ENCODE data around the gene RHEB. TPM values are rescaled to one million over a fixed set of nuclear protein-coding genes. Genes with fewer than 3 reads are reported as not detected.

RHEB gene
- total and polyA plus RNA-seq, 2 of the 4 experiments (the other 2 are of a cell fraction), result 19.7 to 67.2 TPM

DNA sequence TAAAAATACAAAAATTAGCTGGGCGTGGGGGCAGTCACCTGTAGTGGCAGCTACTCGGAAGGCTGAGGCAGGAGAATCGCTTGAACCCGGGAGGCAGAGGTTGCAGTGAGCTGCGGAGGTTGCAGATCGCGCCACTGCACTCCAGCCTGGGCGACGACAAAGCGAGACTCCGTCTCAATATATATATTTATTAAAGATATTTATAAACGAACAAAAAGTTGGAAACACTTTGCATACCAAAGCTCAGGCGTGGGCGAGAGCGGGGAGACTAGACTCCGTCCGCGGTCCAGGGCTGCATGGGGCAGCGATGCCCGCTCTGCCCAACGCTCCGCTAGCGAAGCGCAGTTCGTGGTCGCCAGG is 71.8 kb downstream of the RHEB start:
- no peaks in the 10 kb centered on the region for H3K9me1 ChIP-seq (ENCODE audit: insufficient read depth, low read length)
- H3K36me3 ChIP-seq (ENCODE audit: control insufficient read depth, insufficient read depth, low read length), result no peaks in the 10 kb centered on the region
- no peak overlapping the region for H3K9ac ChIP-seq (ENCODE audit: low read depth, low read length)
- H3K56ac ChIP-seq (ENCODE audit: extremely low read depth, insufficient read depth, low read length), result no peak overlapping the region
- no peak overlapping the region; a peak in 1 of 4 replicates for H4K8ac ChIP-seq (ENCODE audit: low read depth in 2 of 2, low read length in 2 of 2)
- BruUV-seq (replicated peaks), result no TSS peak
- no peak overlapping the region for H2BK120ac ChIP-seq (ENCODE audit: low read depth, low read length)
- intact Hi-C loops (cut with micrococcal nuclease), result loop anchor here (1.0 kb wide), 2 partner anchors 80 to 133 kb away; no protein-coding TSS in a partner anchor
- H4K20me1 ChIP-seq (ENCODE audit: insufficient read depth, low read length), result no peaks in the 10 kb centered on the region
- H4K5ac ChIP-seq (ENCODE audit: low read depth, low read length), result no peak overlapping the region
- ATAC-seq (ENCODE audit: low read depth) (no peak), DNase-seq (no peak)
- no peaks in the 10 kb centered on the region for H3K79me1 ChIP-seq (ENCODE audit: low read depth in 1 of 2, low read length in 2 of 2)
- H3K27me3 ChIP-seq (ENCODE audit: control insufficient read depth, insufficient read depth, low read length), result peaks cover under 1% of the 10 kb centered on the region
- no peak overlapping the region for H3K4me3 ChIP-seq (ENCODE audit: insufficient read depth, low read depth, low read length)
- CTCF ChIA-PET, result interaction anchor here (0.6 to 2.2 kb wide), 9 partner anchors 65 to 311 kb away, joined by 3 to 12 read pairs (median 4); partner anchors contain the start of gene NUB1
- no peak overlapping the region for H2AK5ac ChIP-seq (ENCODE audit: low read depth, low read length)
- no peaks in the 10 kb centered on the region for H3K9me3 ChIP-seq (ENCODE audit: control insufficient read depth, insufficient read depth, low read length)
- POLR2A ChIA-PET (ENCODE audit: unreplicated experiment), result no interaction called here
- H3K4me2 ChIP-seq (ENCODE audit: low read depth, low read length), result no peak overlapping the region
- no peak overlapping the region for H2BK15ac ChIP-seq (ENCODE audit: low read depth, low read length)
- dilution Hi-C loops (cut with HindIII; ENCODE audit: low sequenced_read_pairs, unreplicated experiment), result no loop called here
- in situ Hi-C loops (cut with MboI; ENCODE audit: low sequenced_read_pairs), result loop anchor here (5.0 kb wide), 1 partner anchor 81 kb away; no protein-coding TSS in a partner anchor
- no peak overlapping the region for H3K27ac ChIP-seq (ENCODE audit: insufficient read depth, low read length)
- H2BK5ac ChIP-seq (ENCODE audit: low read depth, low read length, poor library complexity, severe bottlenecking), result no peak overlapping the region
- H3K14ac ChIP-seq (replicated peaks; ENCODE audit: low read depth, low read length), result no peak overlapping the region
- H2AFZ ChIP-seq (replicated peaks; ENCODE audit: low read length, poor library complexity), result peak overlapping the region; percentile 93
- no peak overlapping the region for H3K23ac ChIP-seq (ENCODE audit: low read depth, low read length)
- H2AK9ac ChIP-seq (replicated peaks; ENCODE audit: low read depth, low read length, poor library complexity), result no peak overlapping the region
- H3K4ac ChIP-seq (ENCODE audit: low read depth, low read length), result no peak overlapping the region
- no peak overlapping the region for H3K18ac ChIP-seq (ENCODE audit: low read depth, low read length)
- no peaks in the 10 kb centered on the region; the same call in 1 of the 2 replicates for H3K4me1 ChIP-seq (ENCODE audit: control insufficient read depth, insufficient read depth, low read length)
- 69% methylated on average over 12 of the region's 26 CpGs; no CpG with 5 or more reads in 1 of the 2 experiments for WGBS, 2 experiments (ENCODE audit: extremely low coverage in 2 of 2, insufficient read length in 1 of 2)
- H2BK20ac ChIP-seq (ENCODE audit: low read depth, low read length), result no peak overlapping the region
- H4K91ac ChIP-seq (ENCODE audit: insufficient read depth, low read depth, low read length), result no peak overlapping the region
- TF ChIP-seq MAZ (IDR thresholded peaks at IDR 0.05; ENCODE audit: borderline replicate concordance, low read depth, low read length) (no peak), RFX5 (IDR thresholded peaks at IDR 0.05; ENCODE audit: low read depth, low read length) (no peak), MXI1 (IDR thresholded peaks at IDR 0.05; ENCODE audit: borderline replicate concordance, low read depth, low read length) (no peak), RAD21 (IDR thresholded peaks at IDR 0.05; ENCODE audit: low read length) (no peak), BHLHE40 (IDR thresholded peaks at IDR 0.05; ENCODE audit: low read depth, low read length) (no peak), POLR2A (IDR thresholded peaks at IDR 0.05; ENCODE audit: low read depth, low read length) (no peak), MAFK (IDR thresholded peaks at IDR 0.05; ENCODE audit: low read depth, low read length) (no peak), RCOR1 (IDR thresholded peaks at IDR 0.05; ENCODE audit: insufficient replicate concordance, low read length) (no peak), CEBPB (IDR thresholded peaks at IDR 0.05; ENCODE audit: low read depth, low read length) (no peak)
- TF ChIP-seq, protein P1, sequence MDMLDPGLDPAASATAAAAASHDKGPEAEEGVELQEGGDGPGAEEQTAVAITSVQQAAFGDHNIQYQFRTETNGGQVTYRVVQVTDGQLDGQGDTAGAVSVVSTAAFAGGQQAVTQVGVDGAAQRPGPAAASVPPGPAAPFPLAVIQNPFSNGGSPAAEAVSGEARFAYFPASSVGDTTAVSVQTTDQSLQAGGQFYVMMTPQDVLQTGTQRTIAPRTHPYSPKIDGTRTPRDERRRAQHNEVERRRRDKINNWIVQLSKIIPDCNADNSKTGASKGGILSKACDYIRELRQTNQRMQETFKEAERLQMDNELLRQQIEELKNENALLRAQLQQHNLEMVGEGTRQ (IDR thresholded peaks at IDR 0.05; ENCODE audit: low read depth, low read length), result no peak
- TF ChIP-seq, protein P2, sequence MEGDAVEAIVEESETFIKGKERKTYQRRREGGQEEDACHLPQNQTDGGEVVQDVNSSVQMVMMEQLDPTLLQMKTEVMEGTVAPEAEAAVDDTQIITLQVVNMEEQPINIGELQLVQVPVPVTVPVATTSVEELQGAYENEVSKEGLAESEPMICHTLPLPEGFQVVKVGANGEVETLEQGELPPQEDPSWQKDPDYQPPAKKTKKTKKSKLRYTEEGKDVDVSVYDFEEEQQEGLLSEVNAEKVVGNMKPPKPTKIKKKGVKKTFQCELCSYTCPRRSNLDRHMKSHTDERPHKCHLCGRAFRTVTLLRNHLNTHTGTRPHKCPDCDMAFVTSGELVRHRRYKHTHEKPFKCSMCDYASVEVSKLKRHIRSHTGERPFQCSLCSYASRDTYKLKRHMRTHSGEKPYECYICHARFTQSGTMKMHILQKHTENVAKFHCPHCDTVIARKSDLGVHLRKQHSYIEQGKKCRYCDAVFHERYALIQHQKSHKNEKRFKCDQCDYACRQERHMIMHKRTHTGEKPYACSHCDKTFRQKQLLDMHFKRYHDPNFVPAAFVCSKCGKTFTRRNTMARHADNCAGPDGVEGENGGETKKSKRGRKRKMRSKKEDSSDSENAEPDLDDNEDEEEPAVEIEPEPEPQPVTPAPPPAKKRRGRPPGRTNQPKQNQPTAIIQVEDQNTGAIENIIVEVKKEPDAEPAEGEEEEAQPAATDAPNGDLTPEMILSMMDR (conservative IDR thresholded peaks at IDR 0.05; ENCODE audit: low read depth, low read length), result no peak
